ENCODE measurements around the gene FABP3.

DNA sequence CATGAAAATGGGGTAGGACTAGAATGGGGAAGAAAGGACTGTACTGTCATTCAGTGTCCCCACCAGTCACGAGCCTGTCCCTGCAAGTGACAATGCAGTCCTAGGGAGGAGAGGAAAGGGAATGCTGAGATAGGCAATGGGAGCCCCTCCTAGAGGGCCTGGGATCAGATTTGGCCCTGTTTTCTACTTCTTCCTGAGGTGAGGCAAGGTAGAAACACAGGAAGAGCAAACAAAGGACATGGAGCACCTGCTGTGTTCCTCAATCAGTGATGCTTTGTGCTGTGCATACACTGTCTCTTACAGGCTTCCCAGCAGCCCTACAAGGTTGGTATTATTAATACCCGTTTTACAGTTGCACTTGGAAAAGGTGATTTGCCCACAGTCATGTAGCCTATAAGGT lies 6.1 kb downstream of the FABP3 start:
- TF ChIP-seq POLR2A (IDR thresholded peaks at IDR 0.05) (no peak), POLR2AphosphoS5 (IDR thresholded peaks at IDR 0.05) (no peak)
- TF ChIP-seq, protein P1, sequence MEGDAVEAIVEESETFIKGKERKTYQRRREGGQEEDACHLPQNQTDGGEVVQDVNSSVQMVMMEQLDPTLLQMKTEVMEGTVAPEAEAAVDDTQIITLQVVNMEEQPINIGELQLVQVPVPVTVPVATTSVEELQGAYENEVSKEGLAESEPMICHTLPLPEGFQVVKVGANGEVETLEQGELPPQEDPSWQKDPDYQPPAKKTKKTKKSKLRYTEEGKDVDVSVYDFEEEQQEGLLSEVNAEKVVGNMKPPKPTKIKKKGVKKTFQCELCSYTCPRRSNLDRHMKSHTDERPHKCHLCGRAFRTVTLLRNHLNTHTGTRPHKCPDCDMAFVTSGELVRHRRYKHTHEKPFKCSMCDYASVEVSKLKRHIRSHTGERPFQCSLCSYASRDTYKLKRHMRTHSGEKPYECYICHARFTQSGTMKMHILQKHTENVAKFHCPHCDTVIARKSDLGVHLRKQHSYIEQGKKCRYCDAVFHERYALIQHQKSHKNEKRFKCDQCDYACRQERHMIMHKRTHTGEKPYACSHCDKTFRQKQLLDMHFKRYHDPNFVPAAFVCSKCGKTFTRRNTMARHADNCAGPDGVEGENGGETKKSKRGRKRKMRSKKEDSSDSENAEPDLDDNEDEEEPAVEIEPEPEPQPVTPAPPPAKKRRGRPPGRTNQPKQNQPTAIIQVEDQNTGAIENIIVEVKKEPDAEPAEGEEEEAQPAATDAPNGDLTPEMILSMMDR (IDR thresholded peaks at IDR 0.05), result no peak
